Breast epithelium (tissue), 4 donors: ENCODE measurements around the gene TMEM161A. TPM values are rescaled to one million over a fixed set of nuclear protein-coding genes. Genes with fewer than 3 reads are reported as not detected.

Experiments used
- DNase-seq, 2 donors: peaks; one replicate each; pipeline ENCODE4 v3.0.0-alpha.2; 2019; ENCODE audit warnings: low spot score in 2 of 2
- H3K27ac ChIP-seq, 2 donors: fragments of 200-600 bp; sonication (generic) in 1 of 2; one replicate each; pipeline ENCODE4 v1.5.1; 2016 to 2019; ENCODE audit warnings: mild to moderate bottlenecking in 1 of 2
- H3K27me3 ChIP-seq, 2 donors: fragments of 200-600 bp; sonication (generic) in 1 of 2; one replicate each; pipeline versions ENCODE4 v1.5.1 to v1.6.0; 2017 to 2019; ENCODE audit warnings: control low read depth in 1 of 2, mild to moderate bottlenecking in 1 of 2
- H3K36me3 ChIP-seq: fragments of 200-600 bp; one replicate; pipeline ENCODE4 v1.5.1; 2019
- H3K4me1 ChIP-seq, 2 donors: fragments of 200-600 bp; sonication (generic); one replicate each; pipeline ENCODE4 v1.5.1; 2016 to 2019; ENCODE audit warnings: control low read depth in 1 of 2
- H3K4me3 ChIP-seq, 3 donors: fragments of 200-600 bp; sonication (generic); 1 replicate in 2 of 3; 2 replicates in 1 of 3; pipeline ENCODE4 v1.5.1; 2016 to 2019; ENCODE audit warnings: mild to moderate bottlenecking in 3 of 3, moderate library complexity in 2 of 3
- H3K9me3 ChIP-seq, 2 donors: fragments of 200-600 bp; sonication (generic) in 1 of 2; one replicate each; pipeline ENCODE4 v1.5.1; 2016 to 2019; ENCODE audit warnings: control low read depth in 1 of 2
- CTCF ChIP-seq, 3 donors: fragments of 450-650 bp; IDR thresholded peaks; one replicate each; pipeline ENCODE4 v1.5.1; 2016 to 2017; ENCODE audit warnings: antibody characterized with exemption in 3 of 3, mild to moderate bottlenecking in 3 of 3, moderate library complexity in 3 of 3
- POLR2A ChIP-seq: fragments of 450-650 bp; IDR thresholded peaks from one replicate; pipeline ENCODE4 v1.6.1; 2016; ENCODE audit warnings: antibody characterized with exemption, mild to moderate bottlenecking, moderate library complexity
- POLR2AphosphoS5 ChIP-seq, 3 donors: sonication (generic); formaldehyde crosslinking; IDR thresholded peaks; one replicate each; pipeline ENCODE4 v1.6.1; 2017; ENCODE audit warnings: antibody characterized with exemption in 3 of 3
- intact Hi-C: fragments of 100-400 bp; cut with DNase I; formaldehyde crosslinking; loops from one replicate; pipeline ENCODE4 v1.15.1; 2023; ENCODE audit warnings: low total_unique reads
- total RNA-seq, 3 donors: library from RNA; depleted of rRNA; stranded (reverse); fragments of >200 nt; gene quantifications; one replicate each; pipeline ENCODE4 v1.1.0, GENCODE V29; 2016

TMEM161A gene
- total RNA-seq, 3 donors from 2014 or later: 13.8 to 20.3 (median 18.0) TPM

GRCh38 chr19:19169236-19170052 is 31.2 kb upstream of the TMEM161A start:
- TF ChIP-seq POLR2AphosphoS5 (IDR thresholded peaks at IDR 0.05) (no peak), POLR2A (no peak), CTCF (IDR thresholded peaks at IDR 0.05) (no peak)
- intact Hi-C loops: no loop called here

GRCh38 chr19:19167612-19168011 is 29.3 kb upstream of the TMEM161A start:
- Histone ChIP-seq H3K4me3 (no peak overlapping the region), H3K9me3 (no peaks in the 10 kb centered on the region), H3K36me3 (no peaks in the 10 kb centered on the region), H3K27me3 (no peaks in the 10 kb centered on the region), H3K27ac (no peak overlapping the region), H3K4me1 (no peaks in the 10 kb centered on the region)
- intact Hi-C loops: no loop called here
- no peak for TF ChIP-seq POLR2A
- DNase-seq: no peak

More at GRCh38 chr19:19169236-19170052, 31.2 kb upstream of the TMEM161A start:
- DNase-seq: no peak
- no peaks in the 10 kb centered on the region for H3K9me3 ChIP-seq
- H3K27me3 ChIP-seq: no peaks in the 10 kb centered on the region
- no peak overlapping the region for H3K27ac ChIP-seq
- no peaks in the 10 kb centered on the region for H3K4me1 ChIP-seq
- H3K36me3 ChIP-seq: no peaks in the 10 kb centered on the region
- H3K4me3 ChIP-seq: peak overlapping the region in 2 of 3 donors; percentile 11 to 62

- intact Hi-C loops: no loop called here
- Histone ChIP-seq H3K36me3 (no peaks in the 10 kb centered on the region), H3K9me3 (no peaks in the 10 kb centered on the region), H3K27me3 (no peaks in the 10 kb centered on the region), H3K4me3 (no peak overlapping the region), H3K27ac (no peak overlapping the region), H3K4me1 (no peaks in the 10 kb centered on the region)
- DNase-seq: no peak
- TF ChIP-seq CTCF (IDR thresholded peaks at IDR 0.05) (no peak), POLR2A (no peak), POLR2AphosphoS5 (IDR thresholded peaks at IDR 0.05) (no peak)
Observed at GRCh38 chr19:19165396-19165795, 27.1 kb upstream of the TMEM161A start.

- Histone ChIP-seq H3K36me3 (no peaks in the 10 kb centered on the region), H3K27ac (no peak overlapping the region), H3K4me3 (no peak overlapping the region), H3K27me3 (no peaks in the 10 kb centered on the region), H3K9me3 (no peaks in the 10 kb centered on the region), H3K4me1 (no peaks in the 10 kb centered on the region)
- no peak for DNase-seq
- intact Hi-C loops: no loop called here
- TF ChIP-seq CTCF (IDR thresholded peaks at IDR 0.05) (no peak), POLR2AphosphoS5 (IDR thresholded peaks at IDR 0.05) (no peak), POLR2A (no peak)
Observed at GRCh38 chr19:19162495-19162894, 24.2 kb upstream of the TMEM161A start.

GRCh38 chr19:19160461-19161035 is 22.3 kb upstream of the TMEM161A start:
- Histone ChIP-seq H3K36me3 (no peaks in the 10 kb centered on the region), H3K27ac (no peak overlapping the region), H3K9me3 (no peaks in the 10 kb centered on the region), H3K4me3 (no peak overlapping the region), H3K27me3 (no peaks in the 10 kb centered on the region), H3K4me1 (no peaks in the 10 kb centered on the region)
- TF ChIP-seq POLR2A (no peak), POLR2AphosphoS5 (IDR thresholded peaks at IDR 0.05) (no peak), CTCF (IDR thresholded peaks at IDR 0.05) (no peak)
- intact Hi-C loops: no loop called here
- DNase-seq: no peak
